Mucosa of stomach (tissue), 1 donor: ENCODE data around the gene ABCD1.

ENCODE experiments used
- H3K27me3 ChIP-seq: one replicate; pipeline ENCODE4 v1.7.0; 2013; ENCODE audit warnings: mild to moderate bottlenecking, low read length; ENCODE audit not compliant: control insufficient read depth, insufficient read depth
- H3K36me3 ChIP-seq: one replicate; pipeline ENCODE4 v1.7.0; 2013; ENCODE audit warnings: low read length; ENCODE audit not compliant: control insufficient read depth, insufficient read depth
- H3K4me1 ChIP-seq: one replicate; pipeline ENCODE4 v1.7.0; 2013; ENCODE audit warnings: mild to moderate bottlenecking, low read length; ENCODE audit not compliant: control insufficient read depth, insufficient read depth
- H3K4me3 ChIP-seq: one replicate; pipeline ENCODE4 v1.7.0; 2013; ENCODE audit warnings: low read length
- H3K9ac ChIP-seq: one replicate; pipeline ENCODE4 v1.7.0; 2013; ENCODE audit warnings: mild to moderate bottlenecking, low read length, moderate library complexity
- H3K9me3 ChIP-seq: one replicate; pipeline ENCODE4 v1.7.0; 2013; ENCODE audit warnings: mild to moderate bottlenecking, low read length, moderate library complexity; ENCODE audit not compliant: control insufficient read depth
- donor health status: Pancreatic carcinoma.

ABCD1 gene

GRCh38 chrX:153764786-153765137 lies 40.1 kb downstream of the ABCD1 start:
- H3K9me3 ChIP-seq = no peaks in the 10 kb centered on the region
- H3K9ac ChIP-seq = peak overlapping the region; percentile 22
- H3K36me3 ChIP-seq = no peaks in the 10 kb centered on the region
- H3K4me1 ChIP-seq = peaks cover 10% of the 10 kb centered on the region
- H3K27me3 ChIP-seq = no peaks in the 10 kb centered on the region
- H3K4me3 ChIP-seq = no peak overlapping the region

DNA sequence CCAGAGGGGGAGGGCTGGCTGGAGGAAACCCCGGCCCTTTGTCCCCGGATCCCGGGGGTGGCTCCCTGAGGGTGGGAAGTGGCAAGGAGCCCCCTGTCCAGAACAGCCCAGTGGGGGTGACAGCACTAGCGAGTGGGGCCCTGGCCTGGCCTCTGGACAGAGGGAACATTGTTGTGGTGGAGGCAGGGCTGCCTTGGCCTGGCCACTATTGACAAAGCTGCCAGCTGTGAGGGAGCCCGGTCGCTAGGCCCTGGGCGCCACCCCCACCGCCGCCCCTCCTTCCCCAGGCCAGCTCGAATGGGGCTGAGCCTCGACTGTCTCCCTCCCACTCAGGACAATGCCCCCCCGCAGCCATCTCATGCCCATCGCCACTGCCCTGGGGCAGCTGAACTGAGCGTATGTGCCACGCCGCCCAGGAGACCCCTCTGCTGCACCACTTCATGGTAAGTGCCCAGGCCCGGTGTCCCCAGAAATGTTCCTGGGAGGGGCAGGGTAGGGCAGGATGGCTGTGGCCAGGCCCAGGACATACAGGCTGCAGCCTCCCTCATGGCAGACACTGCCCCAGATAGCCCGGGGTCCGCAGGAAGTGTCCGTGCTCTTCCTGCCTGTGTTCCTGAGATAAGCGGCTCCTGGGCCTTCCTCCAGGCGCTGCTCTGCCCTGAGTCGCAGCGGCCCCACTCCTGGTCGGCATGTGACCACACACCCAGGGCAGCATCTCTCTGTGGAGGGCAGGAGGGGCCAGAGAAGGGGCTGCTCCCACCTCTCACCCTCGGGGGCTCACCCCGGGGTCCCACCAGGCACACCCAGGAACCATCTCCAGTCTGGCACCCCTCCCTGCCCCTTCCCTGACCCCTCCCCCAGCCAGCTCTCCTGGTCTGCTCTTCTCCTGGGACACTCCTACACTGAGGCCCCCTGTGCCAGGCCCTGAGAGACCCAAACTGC lies 40.8 kb downstream of the ABCD1 start:
- Histone ChIP-seq H3K36me3 (no peaks in the 10 kb centered on the region), H3K27me3 (no peaks in the 10 kb centered on the region), H3K9me3 (no peaks in the 10 kb centered on the region), H3K4me1 (peaks cover 10% of the 10 kb centered on the region), H3K9ac (no peak overlapping the region), H3K4me3 (no peak overlapping the region)

- Histone ChIP-seq H3K4me3 (no peak overlapping the region), H3K4me1 (peaks cover 10% of the 10 kb centered on the region), H3K27me3 (no peaks in the 10 kb centered on the region), H3K9ac (no peak overlapping the region), H3K36me3 (no peaks in the 10 kb centered on the region), H3K9me3 (no peaks in the 10 kb centered on the region)
Measured at GRCh38 chrX:153766098-153766817, 41.6 kb downstream of the ABCD1 start.

- no peaks in the 10 kb centered on the region for H3K27me3 ChIP-seq
- peaks cover 10% of the 10 kb centered on the region for H3K4me1 ChIP-seq
- H3K36me3 ChIP-seq = no peaks in the 10 kb centered on the region
- no peaks in the 10 kb centered on the region for H3K9me3 ChIP-seq
- no peak overlapping the region for H3K4me3 ChIP-seq
- H3K9ac ChIP-seq = no peak overlapping the region
Measured at GRCh38 chrX:153766871-153767673, 42.4 kb downstream of the ABCD1 start.

GRCh38 chrX:153767674-153768055 lies 43.0 kb downstream of the ABCD1 start:
- Histone ChIP-seq H3K4me1 (peaks cover 10% of the 10 kb centered on the region), H3K36me3 (no peaks in the 10 kb centered on the region), H3K4me3 (no peak overlapping the region), H3K9me3 (no peaks in the 10 kb centered on the region), H3K27me3 (no peaks in the 10 kb centered on the region), H3K9ac (no peak overlapping the region)

DNA sequence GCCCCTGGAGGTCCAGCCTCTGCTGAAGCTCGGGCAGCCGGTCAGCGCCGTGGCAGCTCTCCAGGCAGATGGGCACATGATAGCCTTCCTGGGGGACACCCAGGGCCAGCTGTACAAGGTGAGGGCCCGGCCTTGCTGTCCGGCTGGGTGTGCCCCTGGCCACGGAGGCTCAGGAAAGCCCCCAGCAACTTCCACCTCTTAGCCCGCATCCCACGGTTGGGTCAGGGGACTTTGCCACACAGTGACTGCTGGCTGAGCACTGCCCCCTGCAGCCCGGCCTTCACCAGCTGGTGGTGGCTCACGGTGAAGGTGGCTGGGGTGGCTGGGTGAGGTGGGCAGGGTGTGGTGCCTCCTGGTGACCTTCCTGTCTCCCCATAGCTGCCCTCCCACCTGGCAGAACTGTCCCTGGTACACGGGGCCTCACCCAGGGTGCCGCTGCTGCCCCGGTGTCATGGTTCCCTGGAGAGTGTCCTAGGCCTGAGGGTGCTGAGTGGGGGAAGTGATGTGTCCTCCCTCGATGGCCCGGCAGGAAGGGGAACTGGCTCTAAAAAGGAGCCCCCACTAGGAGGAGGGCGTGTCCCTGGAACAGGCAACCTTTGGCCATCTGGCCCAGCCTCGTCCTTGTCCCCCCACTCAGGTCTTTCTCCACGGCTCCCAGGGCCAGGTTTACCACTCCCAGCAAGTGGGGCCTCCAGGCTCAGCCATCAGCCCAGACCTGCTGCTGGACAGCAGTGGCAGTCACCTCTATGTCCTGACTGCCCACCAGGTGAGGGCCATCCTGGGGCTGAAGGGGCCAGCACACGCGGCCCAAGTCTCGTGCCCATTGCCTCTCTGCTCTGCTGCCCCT lies 43.9 kb downstream of the ABCD1 start:
- no peak overlapping the region for H3K4me3 ChIP-seq
- no peaks in the 10 kb centered on the region for H3K27me3 ChIP-seq
- no peak overlapping the region for H3K9ac ChIP-seq
- H3K36me3 ChIP-seq = no peaks in the 10 kb centered on the region
- H3K9me3 ChIP-seq = no peaks in the 10 kb centered on the region
- peaks cover 10% of the 10 kb centered on the region for H3K4me1 ChIP-seq

DNA sequence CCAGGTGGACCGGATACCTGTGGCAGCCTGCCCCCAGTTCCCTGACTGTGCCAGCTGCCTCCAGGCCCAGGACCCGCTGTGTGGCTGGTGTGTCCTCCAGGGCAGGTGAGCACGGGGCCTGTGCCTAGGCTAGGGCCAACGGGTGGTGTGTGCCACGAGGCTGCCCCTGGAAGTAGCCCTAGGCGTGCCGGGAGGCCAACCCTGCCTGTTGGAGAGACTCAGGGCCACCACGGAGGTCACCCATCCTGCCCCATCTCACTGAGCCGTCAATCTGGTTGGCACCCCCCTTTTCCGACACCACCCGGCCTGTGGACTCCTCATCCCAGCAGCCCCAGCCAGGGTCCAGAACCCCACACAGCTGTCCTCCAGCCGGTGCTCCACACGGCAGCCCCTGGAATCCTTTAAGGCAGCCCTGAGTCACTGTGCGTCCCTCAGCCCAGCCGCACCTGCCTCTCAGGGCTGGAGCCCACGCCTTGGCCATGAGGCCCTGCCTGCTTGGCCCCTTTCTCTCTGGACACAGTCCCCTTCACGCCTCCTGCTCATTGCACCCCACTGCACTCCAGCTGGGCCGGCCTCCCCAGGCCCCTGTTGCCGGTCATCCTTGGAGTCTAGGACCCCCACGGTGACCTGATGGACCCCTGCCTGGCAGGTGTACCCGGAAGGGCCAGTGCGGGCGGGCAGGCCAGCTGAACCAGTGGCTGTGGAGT lies 44.7 kb downstream of the ABCD1 start:
- peaks cover 10% of the 10 kb centered on the region for H3K4me1 ChIP-seq
- H3K9me3 ChIP-seq = no peaks in the 10 kb centered on the region
- H3K4me3 ChIP-seq = no peak overlapping the region
- H3K9ac ChIP-seq = no peak overlapping the region
- H3K36me3 ChIP-seq = no peaks in the 10 kb centered on the region
- no peaks in the 10 kb centered on the region for H3K27me3 ChIP-seq

- Histone ChIP-seq H3K9ac (no peak overlapping the region), H3K36me3 (no peaks in the 10 kb centered on the region), H3K9me3 (no peaks in the 10 kb centered on the region), H3K27me3 (no peaks in the 10 kb centered on the region), H3K4me3 (no peak overlapping the region), H3K4me1 (peaks cover 10% of the 10 kb centered on the region)
Measured at GRCh38 chrX:153769865-153770600, 45.4 kb downstream of the ABCD1 start.

GRCh38 chrX:153770601-153771414 lies 46.2 kb downstream of the ABCD1 start:
- no peaks in the 10 kb centered on the region for H3K9me3 ChIP-seq
- H3K9ac ChIP-seq = no peak overlapping the region
- H3K27me3 ChIP-seq = no peaks in the 10 kb centered on the region
- peaks cover 10% of the 10 kb centered on the region for H3K4me1 ChIP-seq
- H3K36me3 ChIP-seq = no peaks in the 10 kb centered on the region
- H3K4me3 ChIP-seq = no peak overlapping the region
